Fibroblast of villous mesenchyme (primary cell): ENCODE results near the gene SET. TPM values are rescaled to one million over a fixed set of nuclear protein-coding genes. Genes with fewer than 3 reads are reported as not detected.
"Not testable (repeated sequence)": the region's sequence is repeated elsewhere in the genome, so short reads cannot be mapped to it uniquely, and the experiment has no call there.

Experiments used
- DNase-seq: peaks from one replicate; pipeline ENCODE4 v3.0.0-alpha.2; 2010; ENCODE audit warnings: low read depth
- H3K4me3 ChIP-seq: 2 replicates; pipeline ENCODE4 v1.5.1; 2011; ENCODE audit warnings: low read depth, mild to moderate bottlenecking, low read length
- total RNA-seq: library from RNA; depleted of rRNA; stranded (reverse); fragments of >200 nt; gene quantifications from 2 replicates; pipeline ENCODE4 v1.2.3, GENCODE V29; 2012
- TF ChIP-seq, protein P1 (sequence below): IDR thresholded peaks from 2 replicates; pipeline ENCODE4 v1.5.1; 2012; ENCODE audit warnings: low read depth, mild to moderate bottlenecking, low read length; ENCODE audit not compliant: insufficient read depth

Gene SET
- total RNA-seq, 1 donor, result 491 TPM

DNA sequence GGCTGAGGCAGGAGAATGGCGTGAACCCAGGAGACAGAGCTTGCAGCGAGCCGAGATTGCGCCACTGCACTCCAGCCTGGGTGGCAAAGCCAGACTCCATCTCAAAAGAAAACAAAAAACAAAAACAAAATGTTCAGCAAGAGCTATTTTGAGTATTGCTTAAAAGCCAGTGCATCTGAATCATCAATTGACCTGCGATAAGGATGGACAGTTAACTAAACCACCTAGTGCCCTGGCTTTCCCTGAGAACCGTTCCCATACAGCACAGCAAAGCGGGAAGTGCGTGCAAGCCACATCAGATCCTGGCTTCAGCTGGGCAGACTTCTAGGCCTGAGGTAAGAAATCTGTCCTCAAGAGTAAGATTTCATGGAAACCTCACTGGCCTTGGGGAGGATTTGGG, 35.1 kb upstream of the SET start:
- TF ChIP-seq, protein P1, sequence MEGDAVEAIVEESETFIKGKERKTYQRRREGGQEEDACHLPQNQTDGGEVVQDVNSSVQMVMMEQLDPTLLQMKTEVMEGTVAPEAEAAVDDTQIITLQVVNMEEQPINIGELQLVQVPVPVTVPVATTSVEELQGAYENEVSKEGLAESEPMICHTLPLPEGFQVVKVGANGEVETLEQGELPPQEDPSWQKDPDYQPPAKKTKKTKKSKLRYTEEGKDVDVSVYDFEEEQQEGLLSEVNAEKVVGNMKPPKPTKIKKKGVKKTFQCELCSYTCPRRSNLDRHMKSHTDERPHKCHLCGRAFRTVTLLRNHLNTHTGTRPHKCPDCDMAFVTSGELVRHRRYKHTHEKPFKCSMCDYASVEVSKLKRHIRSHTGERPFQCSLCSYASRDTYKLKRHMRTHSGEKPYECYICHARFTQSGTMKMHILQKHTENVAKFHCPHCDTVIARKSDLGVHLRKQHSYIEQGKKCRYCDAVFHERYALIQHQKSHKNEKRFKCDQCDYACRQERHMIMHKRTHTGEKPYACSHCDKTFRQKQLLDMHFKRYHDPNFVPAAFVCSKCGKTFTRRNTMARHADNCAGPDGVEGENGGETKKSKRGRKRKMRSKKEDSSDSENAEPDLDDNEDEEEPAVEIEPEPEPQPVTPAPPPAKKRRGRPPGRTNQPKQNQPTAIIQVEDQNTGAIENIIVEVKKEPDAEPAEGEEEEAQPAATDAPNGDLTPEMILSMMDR, result no peak
- no peak overlapping the region for H3K4me3 ChIP-seq
- peak; percentile 35 for DNase-seq

DNA sequence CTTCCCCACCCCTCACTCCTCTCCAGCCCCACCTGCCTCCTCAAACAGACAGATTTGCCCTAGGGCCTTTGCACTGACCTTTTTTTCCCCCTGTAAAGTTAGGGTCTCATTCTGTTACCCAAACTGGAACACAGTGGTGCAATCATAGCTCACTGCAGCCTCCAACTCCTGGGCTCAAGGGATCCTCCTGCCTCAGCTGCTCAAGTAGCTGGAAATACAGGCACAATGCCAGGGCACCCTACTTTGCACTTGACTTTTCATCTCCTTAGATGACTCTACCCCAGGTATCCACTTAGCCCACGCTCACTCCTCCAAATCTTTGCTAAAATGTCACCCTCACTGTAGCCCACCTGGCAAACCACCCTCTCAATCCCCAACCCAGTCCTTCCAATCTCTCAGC, 34.5 kb upstream of the SET start:
- TF ChIP-seq, protein P1, result no peak
- H3K4me3 ChIP-seq, result no peak overlapping the region
- DNase-seq, result no peak

DNA sequence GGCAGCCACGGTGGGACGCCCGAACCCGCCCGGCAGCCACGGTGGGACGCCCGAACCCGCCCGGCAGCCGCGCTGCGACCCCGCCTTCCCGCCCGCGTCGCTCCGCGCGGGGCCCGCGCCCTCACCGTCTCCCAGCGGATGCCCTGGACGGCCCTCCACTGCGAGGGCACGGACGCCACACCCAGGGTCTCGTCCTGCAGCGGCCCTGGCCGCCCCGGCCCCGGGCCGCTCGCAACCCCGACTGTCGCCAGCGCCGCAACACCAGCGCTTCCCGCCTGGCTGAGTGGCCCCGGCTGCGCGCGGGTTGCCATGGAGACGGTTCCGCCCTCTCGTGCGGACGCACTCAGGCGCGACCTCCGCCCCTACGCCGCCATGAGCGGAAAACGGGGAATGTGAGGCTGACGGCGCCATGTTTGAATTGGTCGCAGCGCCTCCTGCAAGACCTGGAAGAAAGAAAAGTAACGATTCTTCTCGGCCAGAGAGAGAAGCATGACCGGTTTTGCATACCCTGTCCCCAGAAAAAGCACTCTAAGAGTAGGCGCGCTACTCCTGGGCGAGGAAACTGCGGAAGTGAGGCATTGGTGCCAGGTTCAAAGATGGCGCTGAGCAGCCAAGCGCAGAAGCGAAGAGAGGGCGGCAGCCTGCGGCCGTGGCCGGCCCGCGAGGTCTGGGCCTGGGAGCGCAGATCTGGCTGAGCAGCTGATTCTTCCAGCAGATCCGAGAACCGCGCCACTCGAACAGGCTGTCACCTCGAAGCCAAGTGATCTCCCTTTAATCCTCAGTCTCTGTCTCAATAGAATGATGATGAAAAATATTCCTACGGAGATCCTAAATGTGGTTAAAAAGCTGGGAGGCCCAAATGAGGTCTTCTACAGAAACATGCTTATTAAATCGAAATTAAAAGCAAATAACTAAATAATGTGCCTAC, 32.3 kb upstream of the SET start, which contains the start of gene DYNC2I2:
DYNC2I2 (minus strand) TSS at position 432 of the 928 bp plus-strand sequence; CDS start at position 311, 121 bp downstream.
- TF ChIP-seq, protein P1, result no peak
- peak; percentile 95 for DNase-seq
- peak within 1 kb of the TSS; percentile 74 for H3K4me3 ChIP-seq

DNA sequence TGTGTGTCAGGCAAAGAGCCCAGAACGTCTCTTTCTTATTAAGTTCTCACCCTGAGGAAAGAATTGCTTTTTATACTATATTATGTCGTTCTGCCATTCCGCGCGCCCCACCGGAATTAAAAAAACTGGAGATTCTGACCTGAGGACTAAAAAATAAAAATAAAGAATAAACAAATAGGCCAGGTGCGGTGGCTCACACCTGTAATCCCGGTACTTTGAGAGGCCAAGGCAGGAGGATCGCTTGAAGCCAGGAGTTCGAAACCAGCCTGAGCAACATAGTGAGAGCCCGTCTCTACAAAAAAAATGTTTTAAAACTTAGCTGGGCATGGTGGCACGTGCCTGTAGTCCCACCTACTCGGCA, 31.7 kb upstream of the SET start:
- no peak for DNase-seq
- TF ChIP-seq, protein P1, result no peak
- no peak overlapping the region for H3K4me3 ChIP-seq

DNA sequence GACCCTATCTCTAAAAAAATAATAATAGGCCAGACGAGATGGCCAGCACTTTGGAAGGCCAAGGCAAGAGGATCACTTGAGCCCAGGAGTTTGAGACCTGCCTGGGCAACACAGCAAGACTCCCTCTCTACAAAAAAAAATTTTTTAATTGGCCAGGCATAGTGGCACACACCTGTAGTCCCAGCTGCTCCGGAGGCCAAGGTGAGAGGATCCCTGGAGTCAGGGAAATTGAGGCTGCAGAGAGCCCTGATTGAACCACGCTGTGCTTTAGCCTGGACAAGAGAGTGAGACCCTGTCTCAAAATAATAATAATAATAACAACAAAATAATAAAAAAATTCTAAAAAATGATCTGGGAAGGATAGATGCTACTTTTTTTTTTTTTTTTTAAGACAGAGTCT, 31.2 kb upstream of the SET start:
- no peak for DNase-seq
- TF ChIP-seq, protein P1, result no peak

DNA sequence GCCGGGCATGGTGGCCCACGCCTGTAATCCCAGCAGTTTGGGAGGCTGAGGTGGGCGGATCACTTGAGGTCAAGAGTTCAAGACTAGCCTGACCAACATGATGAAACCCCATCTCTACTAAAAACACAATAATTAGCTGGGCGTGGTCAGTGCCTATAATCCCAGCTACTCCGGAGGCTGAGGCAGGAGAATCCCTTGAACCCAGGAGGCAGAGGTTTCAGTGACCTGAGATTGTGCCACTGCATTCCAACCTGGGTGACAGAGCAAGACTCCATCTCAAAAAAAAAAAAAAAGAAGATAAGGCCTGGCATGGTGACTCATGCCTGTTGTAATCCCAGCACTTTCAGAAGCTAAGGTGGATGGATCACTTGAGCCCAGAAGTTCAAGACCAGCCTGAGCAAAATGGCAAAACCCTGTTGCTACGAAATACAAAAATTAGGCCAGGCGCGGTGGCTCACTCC, 22.5 kb upstream of the SET start:
- DNase-seq, H3K4me3 ChIP-seq: not testable (repeated sequence)

More for the DNA sequence above, 31.2 kb upstream of the SET start:
- H3K4me3 ChIP-seq, result no peak overlapping the region

DNA sequence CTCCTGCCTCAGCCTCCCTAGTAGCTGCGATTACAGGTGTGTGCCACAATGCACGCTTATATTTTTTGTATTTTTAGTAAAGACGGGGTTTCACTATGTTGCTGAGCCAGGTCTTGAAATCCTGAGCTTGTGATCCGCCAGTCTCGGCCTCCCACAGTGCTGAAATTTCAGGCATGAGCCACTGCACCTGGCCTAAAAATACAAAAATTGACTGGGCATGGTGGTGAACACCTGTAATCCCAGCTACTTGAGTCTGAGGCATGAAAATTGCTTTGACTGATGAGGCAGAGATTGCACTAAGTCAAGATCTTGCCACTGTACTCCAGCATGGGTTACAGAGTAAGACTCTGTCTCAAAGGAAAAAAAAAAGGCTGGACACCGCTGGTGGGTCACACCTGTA, 19.2 kb upstream of the SET start:
- TF ChIP-seq, protein P1, result no peak
- H3K4me3 ChIP-seq, result no peak overlapping the region
- DNase-seq, result no peak
